Trophoblast cell (in vitro differentiated cells and primary cell): ENCODE measurements around the gene RTN4R.

Experiments
- DNase-seq, 2 donors: peaks; one replicate each; pipeline ENCODE4 v3.0.0-alpha.2; 2016
- H2AFZ ChIP-seq: 2 replicates; pipeline ENCODE4 v1.6.1; 2013; ENCODE audit warnings: low read length, moderate library complexity, mild to moderate bottlenecking; ENCODE audit not compliant: insufficient read depth, poor library complexity
- H2AK5ac ChIP-seq: 2 replicates; pipeline ENCODE4 v1.6.1; 2013; ENCODE audit warnings: mild to moderate bottlenecking, low read length
- H2BK120ac ChIP-seq: 2 replicates; pipeline ENCODE4 v1.6.1; 2013; ENCODE audit warnings: low read length, mild to moderate bottlenecking, moderate library complexity; ENCODE audit not compliant: insufficient read depth, poor library complexity
- H2BK12ac ChIP-seq: 2 replicates; pipeline ENCODE4 v1.6.1; 2013; ENCODE audit warnings: mild to moderate bottlenecking, low read length, moderate library complexity
- H2BK5ac ChIP-seq: 2 replicates; pipeline ENCODE4 v1.6.1; 2013; ENCODE audit warnings: low read length, low read depth, moderate library complexity, mild to moderate bottlenecking; ENCODE audit not compliant: poor library complexity
- H3K14ac ChIP-seq: 2 replicates; pipeline ENCODE4 v1.6.1; 2013; ENCODE audit warnings: mild to moderate bottlenecking, low read length
- H3K18ac ChIP-seq: 2 replicates; pipeline ENCODE4 v1.6.1; 2013; ENCODE audit warnings: mild to moderate bottlenecking, low read length
- H3K23ac ChIP-seq: 2 replicates; pipeline ENCODE4 v1.6.1; 2013; ENCODE audit warnings: low read length
- H3K27ac ChIP-seq: 2 replicates; pipeline ENCODE4 v1.5.1; 2013; ENCODE audit warnings: low read depth, mild to moderate bottlenecking, inconsistent platforms, low read length, moderate library complexity
- H3K27me3 ChIP-seq: 2 replicates; pipeline ENCODE4 v1.6.1; 2013; ENCODE audit warnings: inconsistent platforms, mild to moderate bottlenecking, low read length, moderate library complexity; ENCODE audit not compliant: insufficient read depth
- H3K36me3 ChIP-seq, 2 experiments: 1 replicate in 1 of 2; 2 replicates in 1 of 2; pipeline ENCODE4 v1.6.1; 2013; ENCODE audit warnings: low read length in 2 of 2, mild to moderate bottlenecking in 2 of 2, moderate library complexity in 1 of 2; ENCODE audit not compliant: insufficient read depth in 2 of 2, control insufficient read depth in 1 of 2
- H3K4ac ChIP-seq: 2 replicates; pipeline ENCODE4 v1.6.1; 2013; ENCODE audit warnings: low read depth, mild to moderate bottlenecking, low read length, moderate library complexity
- H3K4me1 ChIP-seq, 2 experiments: 1 replicate in 1 of 2; 2 replicates in 1 of 2; pipeline ENCODE4 v1.6.1; 2013; ENCODE audit warnings: low read length in 2 of 2, mild to moderate bottlenecking in 2 of 2, moderate library complexity in 1 of 2; ENCODE audit not compliant: insufficient read depth in 2 of 2, control insufficient read depth in 1 of 2
- H3K4me2 ChIP-seq: 2 replicates; pipeline ENCODE4 v1.6.1; 2013; ENCODE audit warnings: inconsistent platforms, mild to moderate bottlenecking, low read length, moderate library complexity
- H3K4me3 ChIP-seq: 2 replicates; pipeline ENCODE4 v1.5.1; 2013; ENCODE audit warnings: mild to moderate bottlenecking, low read depth, low read length, inconsistent platforms
- H3K79me1 ChIP-seq: one replicate; pipeline ENCODE4 v1.6.1; 2013; ENCODE audit warnings: low read length
- H3K79me2 ChIP-seq: 2 replicates; pipeline ENCODE4 v1.6.1; 2013; ENCODE audit warnings: low read length, mild to moderate bottlenecking; ENCODE audit not compliant: control insufficient read depth, insufficient read depth, poor library complexity
- H3K9ac ChIP-seq: 2 replicates; pipeline ENCODE4 v1.6.1; 2013; ENCODE audit warnings: mild to moderate bottlenecking, low read length
- H3K9me3 ChIP-seq: 2 replicates; pipeline ENCODE4 v1.6.1; 2013; ENCODE audit warnings: low read depth, mild to moderate bottlenecking, control low read depth, inconsistent platforms, low read length; ENCODE audit not compliant: insufficient read depth
- H4K12ac ChIP-seq: 2 replicates; pipeline ENCODE4 v1.6.1; 2013; ENCODE audit warnings: low read depth, mild to moderate bottlenecking, low read length, moderate library complexity
- H4K8ac ChIP-seq: 2 replicates; pipeline ENCODE4 v1.6.1; 2013; ENCODE audit warnings: low read depth, mild to moderate bottlenecking, low read length, moderate library complexity
- H4K91ac ChIP-seq: one replicate; pipeline ENCODE4 v1.6.1; 2013; ENCODE audit warnings: low read depth, mild to moderate bottlenecking, low read length, moderate library complexity
- WGBS: extraction: QIAGEN DNeasy Blood & Tissue Kit; methylation state at CpG from one replicate; pipeline ENCODE4 v1.1.7; 2013; ENCODE audit warnings: missing lambda C conversion rate; ENCODE audit not compliant: insufficient read length, insufficient coverage; ENCODE audit errors: extremely low coverage; 5-methylcytosine and 5-hydroxymethylcytosine counted together

RTN4R gene

DNA sequence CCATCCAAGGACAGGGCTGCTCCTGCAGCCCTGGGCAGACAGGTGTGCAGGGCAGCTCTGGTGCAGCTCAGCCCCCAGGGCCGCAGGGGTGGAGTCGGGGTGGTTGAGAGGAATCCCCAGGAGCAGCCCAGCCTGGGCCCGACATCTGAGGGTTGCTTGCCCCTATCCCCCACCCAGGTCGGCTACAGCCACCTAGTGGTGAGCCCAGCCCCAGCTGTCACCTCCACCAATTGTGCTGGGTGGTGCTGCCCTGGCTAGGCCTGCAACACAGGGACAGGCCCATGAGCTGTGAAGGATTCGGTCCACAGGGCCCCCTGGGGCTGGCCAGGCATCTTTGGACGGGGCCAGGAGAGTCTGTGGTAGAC is 29.6 kb downstream of the RTN4R start:
- H2BK120ac ChIP-seq, result no peak overlapping the region
- DNase-seq, result peak; percentile 12 to 49
- H3K9me3 ChIP-seq, result no peaks in the 10 kb centered on the region
- peaks cover 2 to 5% of the 10 kb centered on the region in 2 experiments for H3K4me1 ChIP-seq
- H2AK5ac ChIP-seq, result no peak overlapping the region
- H2BK5ac ChIP-seq, result no peak overlapping the region
- no peaks in the 10 kb centered on the region for H3K79me1 ChIP-seq
- H3K9ac ChIP-seq, result no peak overlapping the region
- no peak overlapping the region for H3K4me3 ChIP-seq
- no peak overlapping the region for H4K12ac ChIP-seq
- no peaks in the 10 kb centered on the region for H3K27me3 ChIP-seq
- no peaks in the 10 kb centered on the region for H3K79me2 ChIP-seq
- H2BK12ac ChIP-seq, result no peak overlapping the region
- no peak overlapping the region for H4K8ac ChIP-seq
- H3K4ac ChIP-seq, result no peak overlapping the region
- no CpG with 5 or more reads among the region's 6 CpGs for WGBS
- H4K91ac ChIP-seq, result no peak overlapping the region
- no peak overlapping the region for H3K18ac ChIP-seq
- no peak overlapping the region for H3K27ac ChIP-seq
- H3K23ac ChIP-seq, result no peak overlapping the region
- H3K4me2 ChIP-seq, result no peak overlapping the region
- H3K36me3 ChIP-seq, result peaks cover 3 to 6% of the 10 kb centered on the region in 2 experiments
- H3K14ac ChIP-seq, result no peak overlapping the region
- H2AFZ ChIP-seq, result no peak overlapping the region

DNA sequence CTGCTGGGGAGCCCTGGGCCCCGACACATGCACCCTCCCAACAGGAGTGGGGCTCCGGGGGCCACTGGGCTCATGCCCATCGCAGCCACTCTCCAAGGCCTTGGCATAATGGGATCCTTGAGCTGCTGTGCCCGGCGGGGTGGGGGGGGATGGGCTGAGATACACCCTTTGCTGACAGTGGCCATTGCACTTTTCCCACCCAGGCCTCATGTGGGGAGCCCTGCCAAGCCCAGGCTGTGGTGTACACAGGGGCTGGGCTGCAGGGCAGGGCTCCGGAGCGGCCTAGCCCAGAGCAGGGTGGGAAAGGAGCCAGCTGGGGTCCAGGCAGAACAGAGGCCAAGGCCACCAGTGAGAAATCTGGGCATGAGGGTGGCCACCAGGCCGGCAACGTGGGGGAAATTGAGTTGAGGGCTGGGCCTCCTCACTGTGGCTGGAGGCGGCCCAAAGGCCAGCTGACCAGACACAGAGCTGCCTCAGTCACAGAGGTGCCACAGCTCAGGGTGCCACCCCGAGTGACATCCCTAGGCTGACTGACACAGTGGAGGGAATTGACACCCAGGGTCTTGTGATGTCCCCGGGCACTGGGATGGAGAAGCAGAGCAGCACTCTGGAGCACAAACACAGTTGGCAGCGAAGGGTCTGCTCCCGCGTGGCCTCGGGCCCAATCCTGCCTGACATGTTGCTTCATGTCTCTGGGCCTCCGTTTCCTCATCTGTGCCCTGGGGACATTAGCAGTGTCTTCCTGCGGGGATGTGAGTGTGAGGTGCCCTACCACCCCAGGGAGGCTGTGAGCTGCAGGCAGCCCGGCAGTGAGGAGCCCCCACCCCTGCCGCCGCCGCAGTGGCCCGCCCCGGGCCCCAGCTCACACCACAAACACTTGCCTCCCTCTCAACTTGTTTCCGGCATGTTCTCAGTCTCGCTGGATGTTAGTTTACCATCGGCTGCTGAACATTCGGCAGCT is 30.4 kb downstream of the RTN4R start:
- no CpG with 5 or more reads among the region's 28 CpGs for WGBS
- peaks cover 0 to 2% of the 10 kb centered on the region in 2 experiments for H3K4me1 ChIP-seq
- H2AK5ac ChIP-seq, result no peak overlapping the region

DNA sequence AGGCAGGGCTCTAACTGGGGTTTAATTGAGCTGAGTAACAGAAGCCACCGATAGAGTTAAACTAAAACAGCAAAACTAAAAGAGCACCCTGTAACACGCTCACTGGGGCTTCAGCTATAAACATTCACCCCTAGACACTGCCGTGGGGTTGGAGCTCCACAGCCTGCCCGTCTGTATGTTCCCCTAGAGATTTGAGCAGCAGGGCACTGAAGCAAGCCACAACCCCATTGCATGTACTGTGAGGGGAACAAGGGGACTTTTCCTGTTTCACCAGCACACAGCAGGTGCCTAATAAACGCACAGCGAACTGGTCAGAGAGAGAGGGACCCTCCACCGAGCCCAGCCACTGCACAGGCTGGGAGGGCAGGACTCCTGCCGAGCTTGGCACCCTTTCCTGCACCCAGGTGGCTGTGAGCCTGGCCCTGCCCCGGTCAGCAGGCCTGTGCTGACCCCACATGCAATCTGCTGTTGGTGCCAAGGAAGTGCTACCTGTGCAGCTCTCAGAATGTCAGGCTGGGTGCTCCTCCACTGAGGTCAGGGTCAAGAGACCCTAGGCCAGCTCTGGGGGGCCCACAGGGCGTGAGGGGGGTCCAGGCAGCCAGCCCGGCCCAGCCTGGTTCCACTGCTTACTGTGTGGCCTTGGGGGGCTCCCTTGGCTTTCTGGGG is 31.9 kb downstream of the RTN4R start:
- Histone ChIP-seq H3K79me2 (no peaks in the 10 kb centered on the region), H3K4ac (no peak overlapping the region), H3K79me1 (no peaks in the 10 kb centered on the region), H2BK5ac (no peak overlapping the region), H4K8ac (no peak overlapping the region), H3K9me3 (no peaks in the 10 kb centered on the region), H3K27ac (no peak overlapping the region), H3K4me3 (no peak overlapping the region), H2AFZ (no peak overlapping the region), H2BK120ac (no peak overlapping the region), H3K14ac (no peak overlapping the region), H4K12ac (no peak overlapping the region), H3K9ac (no peak overlapping the region), H3K23ac (no peak overlapping the region), H2BK12ac (no peak overlapping the region), H3K4me1 (peaks cover 0 to 2% of the 10 kb centered on the region in 2 experiments), H3K36me3 (no peaks in the 10 kb centered on the region), H2AK5ac (no peak overlapping the region), H4K91ac (no peak overlapping the region), H3K4me2 (no peak overlapping the region), H3K18ac (no peak overlapping the region), H3K27me3 (no peaks in the 10 kb centered on the region)
- no CpG with 5 or more reads among the region's 11 CpGs for WGBS
- no peak for DNase-seq

More for the DNA sequence above, 30.4 kb downstream of the RTN4R start:
- H3K79me1 ChIP-seq, result no peaks in the 10 kb centered on the region
- H3K18ac ChIP-seq, result no peak overlapping the region
- no peak overlapping the region for H2BK5ac ChIP-seq
- no peak overlapping the region for H3K4ac ChIP-seq
- H4K8ac ChIP-seq, result no peak overlapping the region
- H2AFZ ChIP-seq, result no peak overlapping the region
- peak overlapping the region; percentile 6 for H3K14ac ChIP-seq
- no peaks in the 10 kb centered on the region for H3K27me3 ChIP-seq
- no peak overlapping the region for H4K12ac ChIP-seq
- H2BK12ac ChIP-seq, result no peak overlapping the region
- H3K4me3 ChIP-seq, result no peak overlapping the region
- peak; percentile 32 to 45 for DNase-seq
- H3K36me3 ChIP-seq, result peaks cover 3 to 6% of the 10 kb centered on the region in 2 experiments
- no peak overlapping the region for H4K91ac ChIP-seq
- H3K9me3 ChIP-seq, result no peaks in the 10 kb centered on the region
- H3K9ac ChIP-seq, result no peak overlapping the region
- no peaks in the 10 kb centered on the region for H3K79me2 ChIP-seq
- no peak overlapping the region for H3K27ac ChIP-seq
- no peak overlapping the region for H3K23ac ChIP-seq
- no peak overlapping the region for H2BK120ac ChIP-seq
- H3K4me2 ChIP-seq, result no peak overlapping the region

DNA sequence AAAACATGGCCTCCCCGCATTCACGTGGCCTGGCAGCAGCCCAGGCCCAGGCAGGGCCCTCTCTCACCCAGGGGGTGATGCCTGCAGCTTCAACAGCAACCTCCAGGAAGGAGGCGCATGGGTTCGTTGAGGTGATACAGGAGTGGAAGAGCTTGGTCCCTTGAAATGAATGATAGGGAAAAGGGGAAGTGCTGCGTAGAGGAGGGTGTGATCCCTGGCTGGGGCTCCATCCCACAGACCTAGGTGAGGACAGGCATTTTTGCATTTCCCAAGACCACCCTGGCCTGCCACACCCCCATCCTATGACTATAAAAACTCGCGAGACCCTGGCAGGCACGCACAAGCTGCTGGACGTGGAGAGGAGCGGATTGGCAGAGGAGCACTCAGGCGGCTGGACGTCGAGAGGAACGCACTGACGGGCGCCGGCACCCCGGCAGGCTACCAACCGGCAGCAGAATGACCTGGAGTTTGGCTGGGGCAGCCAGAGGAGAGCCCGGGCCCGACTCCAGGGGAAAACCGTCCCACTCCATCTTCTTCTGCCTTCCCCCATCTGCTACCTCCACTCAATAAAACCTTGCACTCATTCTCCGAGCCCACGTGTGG is 32.6 kb downstream of the RTN4R start:
- no peaks in the 10 kb centered on the region for H3K27me3 ChIP-seq
- no peak overlapping the region for H3K4me2 ChIP-seq
- H3K4me1 ChIP-seq, result peaks cover 0 to 2% of the 10 kb centered on the region in 2 experiments
- no peak for DNase-seq
- H2BK12ac ChIP-seq, result no peak overlapping the region
- no peak overlapping the region for H3K9ac ChIP-seq
- H2BK120ac ChIP-seq, result no peak overlapping the region
- no peaks in the 10 kb centered on the region for H3K9me3 ChIP-seq
- WGBS, result no CpG with 5 or more reads among the region's 24 CpGs
- H3K4me3 ChIP-seq, result no peak overlapping the region
- no peaks in the 10 kb centered on the region for H3K79me2 ChIP-seq
- no peaks in the 10 kb centered on the region for H3K36me3 ChIP-seq
- no peak overlapping the region for H3K14ac ChIP-seq
- H4K8ac ChIP-seq, result no peak overlapping the region
- no peak overlapping the region for H3K4ac ChIP-seq
- no peak overlapping the region for H4K12ac ChIP-seq
- H2BK5ac ChIP-seq, result no peak overlapping the region
- H3K79me1 ChIP-seq, result no peaks in the 10 kb centered on the region
- H2AK5ac ChIP-seq, result no peak overlapping the region
- no peak overlapping the region for H4K91ac ChIP-seq
- H3K18ac ChIP-seq, result no peak overlapping the region
- no peak overlapping the region for H2AFZ ChIP-seq
- H3K27ac ChIP-seq, result no peak overlapping the region
- H3K23ac ChIP-seq, result no peak overlapping the region
